GM18870 (cell line): ENCODE data around the gene COLEC12.

Experiments
- ATAC-seq: cut with Tn5 transposase; IDR thresholded peaks from one replicate; pipeline ENCODE4 v1.9.1; 2021; ENCODE audit warnings: moderate library complexity; ENCODE audit not compliant: unreplicated experiment

COLEC12 gene

GRCh38 chr18:392928-393573 is 107.5 kb downstream of the COLEC12 start:
- no peak for ATAC-seq

DNA sequence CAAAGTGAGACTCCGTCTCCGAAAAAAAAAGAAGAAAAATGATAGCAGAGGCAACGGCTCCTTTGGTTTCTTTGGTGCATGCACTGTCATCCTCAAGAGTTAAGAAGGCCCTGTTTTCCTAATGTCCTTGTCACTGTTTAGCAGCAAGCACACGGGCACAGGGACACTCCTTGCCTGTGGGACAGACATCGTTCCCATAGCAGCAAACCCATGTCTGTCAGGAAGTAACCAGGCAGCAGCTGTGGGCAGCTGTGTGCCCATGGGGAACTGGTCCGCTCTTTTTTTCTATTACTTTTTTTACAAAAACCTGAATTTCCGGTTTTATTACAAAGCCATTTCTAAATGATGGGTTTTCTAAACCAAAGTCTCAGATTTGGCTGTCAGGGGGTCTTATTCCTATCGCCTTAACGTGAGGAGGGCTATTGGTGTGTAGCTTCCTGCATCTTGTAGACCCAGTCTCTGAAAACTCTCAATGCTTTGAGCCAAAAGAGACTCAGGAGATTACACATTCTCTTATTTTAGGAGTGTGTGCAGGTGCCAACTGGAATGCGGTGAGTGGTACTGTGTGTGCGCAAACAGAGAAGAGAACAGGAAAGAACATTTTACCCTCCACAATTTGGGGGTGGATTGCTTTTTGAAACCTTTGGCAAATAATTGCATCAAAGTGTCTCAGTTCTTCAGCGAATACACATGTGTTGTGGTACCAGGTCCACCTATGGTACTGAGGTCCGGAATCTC is 109.6 kb downstream of the COLEC12 start:
- no peak for ATAC-seq

DNA sequence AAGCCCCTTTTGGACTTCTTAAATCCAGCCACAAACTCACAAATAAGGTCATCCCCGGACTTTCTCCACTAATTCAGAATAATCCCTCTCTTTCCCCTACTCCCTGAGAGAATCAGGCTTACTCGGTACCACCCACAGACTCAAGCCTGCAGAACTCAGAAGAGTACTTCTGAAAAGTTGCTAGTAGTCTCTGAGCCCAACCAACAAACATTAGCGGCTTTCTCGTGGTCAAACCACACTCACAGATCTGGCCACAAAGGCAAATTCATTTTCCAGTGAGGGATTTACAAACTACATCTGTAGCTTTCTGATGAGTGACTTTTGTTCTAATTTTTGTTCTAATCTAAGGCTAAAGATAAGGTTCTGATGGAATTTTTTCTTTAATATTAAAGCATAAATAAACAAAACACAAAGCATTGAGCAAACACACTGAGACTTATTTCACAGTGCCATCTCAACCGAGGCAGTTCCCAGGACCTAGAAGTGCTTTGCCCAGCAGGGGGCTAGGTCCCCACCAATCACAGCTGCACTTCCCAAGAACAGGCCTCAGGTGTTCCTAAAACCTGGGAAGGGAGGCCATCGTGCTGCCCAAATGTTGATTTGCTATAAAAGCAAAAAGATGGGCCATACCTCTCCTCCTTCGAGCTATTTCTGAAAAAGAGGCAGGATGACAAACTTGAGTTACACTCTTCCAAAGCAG is 110.7 kb downstream of the COLEC12 start:
- peak; percentile 68 for ATAC-seq

GRCh38 chr18:388200-388599 is 112.3 kb downstream of the COLEC12 start:
- ATAC-seq, result no peak

DNA sequence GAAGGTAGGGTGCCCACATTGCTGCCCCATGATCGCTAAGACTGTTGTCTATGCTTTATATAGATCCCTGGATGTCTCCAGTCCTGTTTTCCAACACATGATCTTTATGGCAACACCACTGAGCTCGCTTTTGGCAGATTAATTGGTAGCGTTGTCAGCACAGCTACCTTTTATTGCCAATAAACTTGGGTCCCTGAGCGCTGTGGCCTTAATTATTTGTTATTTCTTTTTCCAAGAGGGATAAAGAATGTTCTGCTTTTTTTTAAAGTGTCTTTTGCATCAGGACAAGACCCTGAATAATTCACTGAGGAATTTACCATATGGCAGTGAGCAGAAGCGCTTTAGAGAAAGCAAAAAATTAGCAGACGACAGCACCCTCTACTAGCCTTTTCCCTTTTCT is 113.5 kb downstream of the COLEC12 start:
- ATAC-seq, result no peak

GRCh38 chr18:384897-385296 is 115.6 kb downstream of the COLEC12 start:
- no peak for ATAC-seq

DNA sequence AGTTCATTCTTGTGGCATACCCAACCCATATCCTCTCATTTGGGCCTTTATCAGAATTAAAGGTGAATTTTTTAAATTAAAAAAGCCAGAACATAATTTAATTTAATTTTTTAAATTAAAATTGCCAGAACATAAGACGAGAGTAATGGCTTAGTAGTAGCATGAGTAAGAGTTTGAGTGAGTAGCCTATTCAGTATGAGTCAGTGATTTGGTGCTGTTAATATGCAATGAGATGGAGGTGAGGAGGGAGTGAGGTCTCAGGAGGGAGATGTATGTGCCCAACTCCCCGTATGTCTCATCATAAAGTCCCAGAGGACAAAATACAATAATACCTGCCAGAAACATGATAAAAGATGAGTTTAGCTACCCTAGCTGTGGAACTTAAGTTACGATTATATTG is 117.4 kb downstream of the COLEC12 start:
- ATAC-seq, result no peak

- no peak for ATAC-seq
Observed at GRCh38 chr18:382423-382984, 118.0 kb downstream of the COLEC12 start.

- ATAC-seq, result no peak
Observed at GRCh38 chr18:379681-380330, 120.7 kb downstream of the COLEC12 start.

DNA sequence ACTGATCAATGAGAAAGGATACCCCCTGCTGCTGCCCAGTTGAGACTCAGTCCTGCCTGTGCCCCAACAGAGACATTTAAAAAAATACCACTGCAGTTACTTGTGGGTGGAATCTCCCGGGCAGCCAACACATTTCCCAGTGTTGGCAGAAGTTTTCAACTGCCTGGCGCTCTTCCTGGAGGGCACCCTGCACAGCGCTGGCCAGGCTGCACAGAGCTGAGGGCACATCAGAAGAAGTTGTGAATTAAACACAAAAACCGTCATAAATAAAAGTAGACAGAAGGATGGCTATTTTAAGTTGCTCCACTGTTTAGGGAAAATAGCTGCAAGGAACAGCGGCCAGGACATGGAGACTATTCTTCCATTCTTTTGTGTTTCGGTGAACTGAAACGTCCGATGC is 122.4 kb downstream of the COLEC12 start:
- ATAC-seq, result no peak

- ATAC-seq, result no peak
Observed at GRCh38 chr18:377088-377487, 123.4 kb downstream of the COLEC12 start.

DNA sequence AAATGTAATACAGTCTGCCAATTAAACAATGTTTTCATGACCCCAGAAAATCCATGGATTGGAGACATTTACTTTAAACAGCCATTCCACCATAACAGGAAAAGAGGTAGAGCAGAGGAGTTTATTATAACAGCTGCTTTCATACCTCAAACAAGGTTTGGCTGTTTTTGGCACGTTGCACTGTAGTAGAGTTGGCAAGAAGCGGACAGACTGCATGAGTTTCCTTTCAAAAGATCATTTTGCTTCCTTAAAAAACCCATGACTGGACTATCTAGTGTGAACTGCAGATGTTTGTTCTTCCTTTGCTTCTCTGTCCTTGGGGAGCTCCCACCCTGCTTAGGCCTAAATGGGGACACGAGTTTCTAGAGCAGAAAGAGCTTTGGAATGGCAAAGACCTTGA is 124.2 kb downstream of the COLEC12 start:
- no peak for ATAC-seq

GRCh38 chr18:374721-375168 is 125.8 kb downstream of the COLEC12 start:
- ATAC-seq, result peak; percentile 86

- no peak for ATAC-seq
Observed at GRCh38 chr18:373780-374179, 126.7 kb downstream of the COLEC12 start.

GRCh38 chr18:371609-371982 is 128.9 kb downstream of the COLEC12 start:
- no peak for ATAC-seq

DNA sequence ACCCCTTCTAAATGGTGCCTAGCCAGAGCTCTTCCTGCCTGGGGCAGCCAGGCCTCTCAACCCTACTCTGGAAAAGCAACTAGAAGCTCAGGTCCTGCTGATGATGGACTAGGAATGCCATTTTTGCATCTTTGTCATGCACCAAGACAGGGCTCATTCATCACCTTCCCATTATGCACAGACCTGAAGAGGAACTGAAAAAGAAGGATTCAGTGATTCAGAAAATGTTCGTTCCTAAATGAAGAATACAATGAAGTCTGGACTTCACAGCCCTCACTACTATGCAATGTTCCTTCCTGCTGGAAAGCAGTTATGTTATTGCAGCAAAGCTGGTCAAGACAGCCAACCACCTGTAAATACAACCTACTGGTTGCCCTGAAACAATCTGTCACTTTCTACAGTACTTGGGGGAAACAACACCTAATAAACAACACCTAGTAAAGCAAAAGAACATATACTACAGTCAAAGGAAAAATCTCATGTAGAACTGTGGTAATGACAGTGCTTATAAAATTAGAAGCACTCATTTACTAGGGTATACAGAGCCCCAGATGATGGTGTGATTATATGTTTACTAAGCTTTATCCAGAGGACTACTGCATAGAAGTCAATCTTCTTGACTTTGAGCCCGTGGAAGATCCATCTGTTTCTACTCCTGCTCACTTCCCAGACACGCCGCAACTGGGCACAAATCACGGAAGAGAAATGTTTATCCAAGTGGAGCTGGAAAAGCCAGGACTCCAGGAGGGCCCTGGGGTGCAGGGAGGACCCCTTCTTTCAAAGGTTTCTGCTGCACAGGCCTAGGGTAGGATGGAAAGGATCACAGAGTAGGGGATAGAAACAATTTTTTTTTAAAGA is 129.5 kb downstream of the COLEC12 start:
- no peak for ATAC-seq

GRCh38 chr18:369224-370015 is 131.1 kb downstream of the COLEC12 start:
- no peak for ATAC-seq

DNA sequence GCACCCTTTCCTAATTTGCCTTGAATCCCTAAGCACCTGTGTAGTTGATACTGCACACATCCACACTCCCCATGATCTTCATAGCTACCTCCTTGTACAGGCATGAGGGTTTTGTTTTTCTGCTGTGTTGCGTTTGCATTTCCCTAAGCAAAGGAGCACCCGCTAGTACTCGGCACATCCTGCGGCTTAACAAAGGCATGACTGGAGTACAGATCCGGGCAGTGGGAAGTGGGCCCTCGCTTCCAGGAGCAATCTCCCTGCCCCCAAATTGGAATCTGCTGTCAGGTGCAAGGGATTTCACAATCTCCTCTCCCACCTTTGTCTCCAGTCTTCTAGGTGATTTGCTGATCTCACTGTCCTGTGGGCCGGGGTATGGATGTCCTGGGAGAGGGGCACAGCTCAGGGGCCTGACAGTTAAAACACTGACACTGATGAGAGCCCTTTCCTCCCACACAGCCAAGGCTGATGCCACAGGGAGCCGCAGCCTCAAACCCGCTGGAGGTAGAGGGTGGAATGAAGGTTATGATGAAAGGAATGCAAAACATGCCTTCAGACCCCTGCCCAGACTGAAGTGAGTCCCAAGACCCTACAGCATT is 133.9 kb downstream of the COLEC12 start:
- no peak for ATAC-seq

DNA sequence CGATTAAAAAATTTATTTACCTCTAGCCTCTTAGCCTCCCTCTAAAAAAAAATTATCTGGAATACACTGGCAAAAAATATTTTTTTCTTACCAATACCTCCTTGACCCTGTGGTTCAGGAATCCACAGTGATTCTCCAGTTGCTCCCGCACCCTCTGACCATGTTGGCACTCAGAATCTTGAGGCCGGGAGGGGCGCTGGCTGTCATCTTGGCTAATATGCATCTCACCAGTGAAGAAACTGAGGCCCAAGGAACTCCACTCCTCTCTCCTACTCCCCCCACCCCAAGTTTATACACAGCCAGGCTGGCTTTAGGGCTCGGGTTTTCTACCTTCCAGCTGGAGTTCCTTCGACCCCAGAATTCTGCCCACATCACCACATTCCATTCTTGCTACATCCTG is 134.8 kb downstream of the COLEC12 start:
- ATAC-seq, result no peak
